CD4-positive, alpha-beta T cell treated with Interleukin-15 for 1 hour (primary cell): ENCODE results near the gene ITGAD.

Experiments
- DNase-seq: peaks from one replicate; pipeline ENCODE4 v3.0.0-alpha.2; 2020

ITGAD gene

GRCh38 chr16:31461201-31461920 is 68.2 kb downstream of the ITGAD start:
- no peak for DNase-seq

GRCh38 chr16:31461921-31462804 is 69.0 kb downstream of the ITGAD start:
- DNase-seq: no peak

GRCh38 chr16:31464348-31464769 is 71.2 kb downstream of the ITGAD start:
- DNase-seq: no peak

GRCh38 chr16:31464781-31465260 is 71.7 kb downstream of the ITGAD start:
- no peak for DNase-seq

GRCh38 chr16:31465788-31466370 is 72.7 kb downstream of the ITGAD start:
- DNase-seq: no peak

- DNase-seq: no peak
These were observed 73.3 kb downstream of the ITGAD start for GRCh38 chr16:31466381-31466841.

- no peak for DNase-seq
These were observed 74.1 kb downstream of the ITGAD start for GRCh38 chr16:31467151-31467773.

GRCh38 chr16:31467858-31468257 is 74.7 kb downstream of the ITGAD start:
- DNase-seq: no peak

- no peak for DNase-seq
These were observed 77.5 kb downstream of the ITGAD start for GRCh38 chr16:31470615-31471014.

GRCh38 chr16:31471241-31471874 is 78.2 kb downstream of the ITGAD start:
- DNase-seq: no peak

GRCh38 chr16:31471875-31472708 is 79.0 kb downstream of the ITGAD start, which contains the start of gene TGFB1I1:
Gene TGFB1I1 (plus strand): TSS chr16:31472152. CDS start chr16:31472189, 37 bp downstream.
- no peak for DNase-seq

- peak; percentile 42 for DNase-seq
These were observed 79.6 kb downstream of the ITGAD start for GRCh38 chr16:31472709-31473203.

GRCh38 chr16:31473264-31473984 is 80.3 kb downstream of the ITGAD start:
- no peak for DNase-seq

GRCh38 chr16:31474173-31474714 is 81.1 kb downstream of the ITGAD start:
- no peak for DNase-seq

GRCh38 chr16:31474773-31475738 is 81.9 kb downstream of the ITGAD start:
- no peak for DNase-seq

- DNase-seq: no peak
These were observed 82.8 kb downstream of the ITGAD start for GRCh38 chr16:31475946-31476302.
